HepG2 (cell line): Measurements from ENCODE around the gene MLLT11. TPM values are rescaled to one million over a fixed set of nuclear protein-coding genes. Genes with fewer than 3 reads are reported as not detected.

Source experiments
- CAMTA2 ChIP-seq: sonication (generic); formaldehyde crosslinking; IDR thresholded peaks from 2 replicates; pipeline ENCODE4 v1.4.0; 2020; ENCODE audit warnings: mild to moderate bottlenecking, missing genetic modification reagents, borderline replicate concordance
- ERF ChIP-seq: IDR thresholded peaks from 2 replicates; pipeline ENCODE4 v1.6.1; 2018; ENCODE audit warnings: missing biosample characterization, missing genetic modification reagents
- FLYWCH1 ChIP-seq: sonication (generic); formaldehyde crosslinking; IDR thresholded peaks from 2 replicates; pipeline ENCODE4 v1.8.1; 2023; ENCODE audit warnings: mild to moderate bottlenecking, missing genetic modification reagents
- HINFP ChIP-seq: sonication (generic); formaldehyde crosslinking; IDR thresholded peaks from 2 replicates; pipeline ENCODE4 v1.4.0; 2020; ENCODE audit warnings: low read depth, mild to moderate bottlenecking, missing genetic modification reagents
- HNRNPLL ChIP-seq: fragments of 200-400 bp; formaldehyde crosslinking; IDR thresholded peaks from 2 replicates; pipeline ENCODE4 v1.6.1; 2017; ENCODE audit warnings: mild to moderate bottlenecking, low read depth, low read length; ENCODE audit not compliant: poor library complexity, severe bottlenecking
- MXI1 ChIP-seq: IDR thresholded peaks from 3 replicates; pipeline ENCODE4 v1.6.1; 2012; ENCODE audit warnings: low read depth, low read length, inconsistent platforms, borderline replicate concordance
- ONECUT2 ChIP-seq: sonication (generic); formaldehyde crosslinking; IDR thresholded peaks from 2 replicates; pipeline ENCODE4 v1.4.0; 2020; ENCODE audit warnings: missing genetic modification reagents
- PRDM15 ChIP-seq: sonication (generic); formaldehyde crosslinking; IDR thresholded peaks from 2 replicates; pipeline ENCODE4 v1.4.0; 2020; ENCODE audit warnings: missing genetic modification reagents
- RARG ChIP-seq: sonication (generic); formaldehyde crosslinking; IDR thresholded peaks from 2 replicates; pipeline ENCODE4 v1.4.0; 2020; ENCODE audit warnings: low read depth, mild to moderate bottlenecking, missing genetic modification reagents
- TERF1 ChIP-seq: sonication (generic); formaldehyde crosslinking; IDR thresholded peaks from 2 replicates; pipeline ENCODE4 v1.8.0; 2022; ENCODE audit warnings: mild to moderate bottlenecking, missing genetic modification reagents, moderate library complexity
- ZBTB1 ChIP-seq: sonication (generic); formaldehyde crosslinking; IDR thresholded peaks from 2 replicates; pipeline ENCODE4 v1.4.0; 2020; ENCODE audit warnings: missing genetic modification reagents, borderline replicate concordance
- ZBTB33 ChIP-seq: sonication (generic); formaldehyde crosslinking; IDR thresholded peaks from 2 replicates; pipeline ENCODE4 v1.4.0; 2020; ENCODE audit warnings: missing genetic modification reagents
- ZFP62 ChIP-seq: sonication (generic); formaldehyde crosslinking; IDR thresholded peaks from 2 replicates; pipeline ENCODE4 v1.4.0; 2020; ENCODE audit warnings: missing genetic modification reagents
- ZNF20 ChIP-seq: sonication (generic); formaldehyde crosslinking; IDR thresholded peaks from 2 replicates; pipeline ENCODE4 v1.4.0; 2020; ENCODE audit warnings: mild to moderate bottlenecking, moderate library complexity, missing genetic modification reagents
- ZNF282 ChIP-seq: fragments of 450-650 bp; IDR thresholded peaks from 2 replicates; pipeline ENCODE4 v1.6.1; 2018; ENCODE audit not compliant: partially characterized antibody
- ZNF33B ChIP-seq: sonication (generic); formaldehyde crosslinking; IDR thresholded peaks from 2 replicates; pipeline ENCODE4 v1.5.1; 2020; ENCODE audit warnings: mild to moderate bottlenecking, missing genetic modification reagents
- ZNF432 ChIP-seq: sonication (generic); formaldehyde crosslinking; IDR thresholded peaks from 2 replicates; pipeline ENCODE4 v1.5.0; 2020; ENCODE audit warnings: missing genetic modification reagents, mild to moderate bottlenecking, borderline replicate concordance
- ZNF512 ChIP-seq: sonication (generic); formaldehyde crosslinking; IDR thresholded peaks from 2 replicates; pipeline ENCODE4 v1.4.0; 2020; ENCODE audit warnings: mild to moderate bottlenecking, missing genetic modification reagents
- ZNF776 ChIP-seq: sonication (generic); formaldehyde crosslinking; IDR thresholded peaks from 2 replicates; pipeline ENCODE4 v1.4.0; 2020; ENCODE audit warnings: mild to moderate bottlenecking, missing genetic modification reagents
- polyA plus RNA-seq, 8 experiments: library from polyadenylated mRNA; depleted of rRNA in 3 of 8; stranded (reverse) in 7 of 8; unstranded in 1 of 8; fragments of >200 nt; fragmentation: Illumina TruSeq in 4 of 8; extraction: Trizol in 4 of 8; gene quantifications; 2 replicates each; pipeline versions ENCODE4 v1.2.1 to v1.2.3, GENCODE V29; 2011 to 2016; ENCODE audit warnings: low read depth in 4 of 8, missing spikeins in 1 of 8, mixed read lengths in 1 of 8; ENCODE audit not compliant: insufficient read depth in 1 of 8
- total RNA-seq, 5 experiments: library from RNA; depleted of rRNA; stranded (reverse); fragments of >200 nt; fragmentation: Illumina TruSeq; extraction: Trizol; gene quantifications; 2 replicates each; pipeline ENCODE4 v1.2.3, GENCODE V29; 2016; ENCODE audit warnings: low read depth in 1 of 5

The MLLT11 gene
- total and polyA plus RNA-seq, 2 of the 13 experiments (the other 11 are each of a cell fraction or from before 2014, with no cell fraction given) = 0.21 to 0.22 TPM

GRCh38 chr1:151012684-151013471 is 47.3 kb upstream of the MLLT11 start (continued):
- TF ChIP-seq ZBTB1 (CRISPR knock-in tag) (no peak), RARG (CRISPR knock-in tag) (no peak), FLYWCH1 (CRISPR knock-in tag) (no peak), CAMTA2 (no peak), ZNF432 (CRISPR knock-in tag) (no peak), HINFP (CRISPR knock-in tag) (no peak), ZNF282 (no peak), ZNF20 (no peak), TERF1 (CRISPR knock-in tag) (no peak), ERF (CRISPR knock-in tag) (no peak; the same call in 1 of the 2 replicates), ONECUT2 (CRISPR knock-in tag) (no peak), PRDM15 (CRISPR knock-in tag) (peak; percentile 77; the same call in 1 of the 2 replicates), ZNF33B (CRISPR knock-in tag) (no peak), ZNF776 (CRISPR knock-in tag) (no peak), ZNF512 (CRISPR knock-in tag) (no peak), MXI1 (peak; percentile 77; the same call in 1 of the 3 replicates), ZBTB33 (CRISPR knock-in tag) (peak; percentile 5; the same call in 1 of the 2 replicates), ZFP62 (CRISPR knock-in tag) (no peak), HNRNPLL (no peak)
